ENCODE results near the gene SLX4. TPM values are rescaled to one million over a fixed set of nuclear protein-coding genes. Genes with fewer than 3 reads are reported as not detected.

Gene SLX4
- polyA plus RNA-seq, 1 of the 3 experiments (the other 2 are of a cell fraction): 2.1 TPM

DNA sequence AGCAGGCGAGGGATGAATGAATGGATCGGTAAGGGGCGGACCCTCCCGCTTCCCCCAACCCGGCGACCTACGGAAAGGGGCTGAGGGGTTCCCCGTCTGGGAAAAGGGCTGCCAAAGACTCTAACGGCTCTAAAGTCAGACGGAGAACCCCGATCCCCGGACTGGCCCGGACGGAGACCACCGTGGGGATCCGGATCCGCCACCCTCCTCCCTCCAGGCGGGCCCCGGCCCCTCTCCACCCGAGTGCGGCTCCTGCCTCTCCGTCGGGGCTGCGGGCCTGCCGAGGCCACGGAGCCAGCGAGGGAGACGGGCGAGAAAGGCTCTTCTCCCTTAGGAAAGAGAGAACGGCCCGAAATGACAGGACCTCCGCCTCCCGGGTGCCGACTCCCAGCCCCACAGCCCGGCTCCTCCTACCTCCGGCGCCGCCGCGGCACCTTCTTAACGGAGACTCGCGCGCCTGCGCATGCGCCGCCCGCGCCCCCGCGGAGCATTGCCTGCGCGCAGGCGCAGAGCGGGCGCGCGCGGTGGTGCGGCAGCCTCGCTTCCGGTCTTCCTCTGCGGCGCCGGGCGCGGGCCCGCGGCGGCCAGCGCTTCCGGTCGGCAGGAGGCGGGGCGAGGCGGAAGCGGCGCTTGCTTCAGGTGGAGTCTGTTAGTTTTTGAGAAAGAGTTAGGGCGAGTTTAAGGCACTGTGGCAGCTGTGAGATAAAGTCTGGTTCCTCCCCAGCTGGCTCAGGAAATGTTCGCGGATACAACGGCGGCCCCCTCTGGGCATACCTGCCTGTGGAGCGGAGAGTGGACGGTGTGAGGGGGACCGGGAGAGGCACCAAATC is at the start of gene SLX4 (continued):
- TF ChIP-seq SMC3 (IDR thresholded peaks at IDR 0.05; ENCODE audit: low read depth, low read length): no peak
- no peak for TF ChIP-seq EZH2phosphoT487 (IDR thresholded peaks at IDR 0.05; ENCODE audit: borderline replicate concordance, low read depth)
- TF ChIP-seq, protein P1, sequence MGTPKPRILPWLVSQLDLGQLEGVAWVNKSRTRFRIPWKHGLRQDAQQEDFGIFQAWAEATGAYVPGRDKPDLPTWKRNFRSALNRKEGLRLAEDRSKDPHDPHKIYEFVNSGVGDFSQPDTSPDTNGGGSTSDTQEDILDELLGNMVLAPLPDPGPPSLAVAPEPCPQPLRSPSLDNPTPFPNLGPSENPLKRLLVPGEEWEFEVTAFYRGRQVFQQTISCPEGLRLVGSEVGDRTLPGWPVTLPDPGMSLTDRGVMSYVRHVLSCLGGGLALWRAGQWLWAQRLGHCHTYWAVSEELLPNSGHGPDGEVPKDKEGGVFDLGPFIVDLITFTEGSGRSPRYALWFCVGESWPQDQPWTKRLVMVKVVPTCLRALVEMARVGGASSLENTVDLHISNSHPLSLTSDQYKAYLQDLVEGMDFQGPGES (IDR thresholded peaks at IDR 0.05; ENCODE audit: low read depth, low read length): no peak
- no peak for TF ChIP-seq TCF12 (IDR thresholded peaks at IDR 0.05)
- no peak for TF ChIP-seq MEF2A (IDR thresholded peaks at IDR 0.05; ENCODE audit: borderline replicate concordance, low read depth)
- peak; percentile 63 for TF ChIP-seq MXI1 (IDR thresholded peaks at IDR 0.05; ENCODE audit: low read depth, low read length)
- TF ChIP-seq CHD2 (IDR thresholded peaks at IDR 0.05; ENCODE audit: low read length, partially characterized antibody): no peak
- TF ChIP-seq GATA2 (CRISPR knock-in tag; IDR thresholded peaks at IDR 0.05): no peak
- TF ChIP-seq, protein P2, sequence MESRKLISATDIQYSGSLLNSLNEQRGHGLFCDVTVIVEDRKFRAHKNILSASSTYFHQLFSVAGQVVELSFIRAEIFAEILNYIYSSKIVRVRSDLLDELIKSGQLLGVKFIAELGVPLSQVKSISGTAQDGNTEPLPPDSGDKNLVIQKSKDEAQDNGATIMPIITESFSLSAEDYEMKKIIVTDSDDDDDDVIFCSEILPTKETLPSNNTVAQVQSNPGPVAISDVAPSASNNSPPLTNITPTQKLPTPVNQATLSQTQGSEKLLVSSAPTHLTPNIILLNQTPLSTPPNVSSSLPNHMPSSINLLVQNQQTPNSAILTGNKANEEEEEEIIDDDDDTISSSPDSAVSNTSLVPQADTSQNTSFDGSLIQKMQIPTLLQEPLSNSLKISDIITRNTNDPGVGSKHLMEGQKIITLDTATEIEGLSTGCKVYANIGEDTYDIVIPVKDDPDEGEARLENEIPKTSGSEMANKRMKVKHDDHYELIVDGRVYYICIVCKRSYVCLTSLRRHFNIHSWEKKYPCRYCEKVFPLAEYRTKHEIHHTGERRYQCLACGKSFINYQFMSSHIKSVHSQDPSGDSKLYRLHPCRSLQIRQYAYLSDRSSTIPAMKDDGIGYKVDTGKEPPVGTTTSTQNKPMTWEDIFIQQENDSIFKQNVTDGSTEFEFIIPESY (IDR thresholded peaks at IDR 0.05; ENCODE audit: borderline replicate concordance, low read depth): no peak
- TF ChIP-seq JUND (IDR thresholded peaks at IDR 0.05): no peak
- TF ChIP-seq RFX5 (IDR thresholded peaks at IDR 0.05; ENCODE audit: low read length): no peak
- no peak for TF ChIP-seq TEAD4 (IDR thresholded peaks at IDR 0.05; ENCODE audit: borderline replicate concordance, insufficient read depth)
- TF ChIP-seq YY1 (IDR thresholded peaks at IDR 0.05; ENCODE audit: low read depth): peak; percentile 25; the same call in 1 of the 2 replicates
- TF ChIP-seq RCOR1 (IDR thresholded peaks at IDR 0.05; ENCODE audit: low read length): peak; percentile 54; the same call in 1 of the 2 replicates
- no peak for TF ChIP-seq NFIC (IDR thresholded peaks at IDR 0.05; ENCODE audit: borderline replicate concordance)

DNA sequence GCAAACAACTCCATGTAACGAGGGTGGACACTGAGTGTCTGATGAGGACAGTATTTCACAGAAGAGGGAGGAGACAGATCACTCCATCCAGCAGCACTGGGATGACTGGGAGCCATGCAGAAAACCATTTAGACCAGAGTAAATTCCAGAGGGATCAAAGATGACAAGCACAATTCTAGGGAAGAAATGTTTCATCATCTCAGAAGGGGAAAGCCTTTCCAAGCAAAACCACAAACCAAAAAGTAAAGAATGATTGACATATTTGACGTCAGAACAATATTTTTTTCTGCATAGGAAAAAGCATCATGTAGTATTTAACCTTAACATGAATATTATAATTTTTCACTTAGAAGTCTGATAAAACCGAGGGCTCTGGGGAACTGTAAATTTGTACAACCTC is 47.8 kb upstream of the SLX4 start:
- H3K4me1 ChIP-seq (ENCODE audit: control insufficient read depth in 1 of 2, insufficient read depth in 2 of 2, low read depth in 1 of 2, low read length in 1 of 2): peaks cover 0 to 4% of the 10 kb centered on the region in 2 experiments; a peak in 1 of 4 replicates
- H3K9me2 ChIP-seq: no peaks in the 10 kb centered on the region
- POLR2A ChIA-PET: no interaction called here
- H3K4me2 ChIP-seq: no peak overlapping the region
- no peak overlapping the region for H3K4me3 ChIP-seq (ENCODE audit: low read depth in 2 of 2, low read length in 1 of 2)
- H3K9ac ChIP-seq: no peak overlapping the region
- CTCF ChIA-PET: interaction anchor here (0.6 to 1.4 kb wide), 3 partner anchors 31 to 595 kb away, joined by 3 to 4 read pairs (median 3); no protein-coding TSS in a partner anchor
- H3F3A ChIP-seq (replicated peaks; ENCODE audit: insufficient read depth): peaks cover 7% of the 10 kb centered on the region
- no peak for TF ChIP-seq MXI1 (IDR thresholded peaks at IDR 0.05; ENCODE audit: low read depth, low read length)
- TF ChIP-seq, protein P3, sequence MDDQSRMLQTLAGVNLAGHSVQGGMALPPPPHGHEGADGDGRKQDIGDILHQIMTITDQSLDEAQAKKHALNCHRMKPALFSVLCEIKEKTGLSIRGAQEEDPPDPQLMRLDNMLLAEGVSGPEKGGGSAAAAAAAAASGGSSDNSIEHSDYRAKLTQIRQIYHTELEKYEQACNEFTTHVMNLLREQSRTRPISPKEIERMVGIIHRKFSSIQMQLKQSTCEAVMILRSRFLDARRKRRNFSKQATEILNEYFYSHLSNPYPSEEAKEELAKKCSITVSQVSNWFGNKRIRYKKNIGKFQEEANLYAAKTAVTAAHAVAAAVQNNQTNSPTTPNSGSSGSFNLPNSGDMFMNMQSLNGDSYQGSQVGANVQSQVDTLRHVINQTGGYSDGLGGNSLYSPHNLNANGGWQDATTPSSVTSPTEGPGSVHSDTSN (IDR thresholded peaks at IDR 0.05): no peak
- TF ChIP-seq, protein P4, sequence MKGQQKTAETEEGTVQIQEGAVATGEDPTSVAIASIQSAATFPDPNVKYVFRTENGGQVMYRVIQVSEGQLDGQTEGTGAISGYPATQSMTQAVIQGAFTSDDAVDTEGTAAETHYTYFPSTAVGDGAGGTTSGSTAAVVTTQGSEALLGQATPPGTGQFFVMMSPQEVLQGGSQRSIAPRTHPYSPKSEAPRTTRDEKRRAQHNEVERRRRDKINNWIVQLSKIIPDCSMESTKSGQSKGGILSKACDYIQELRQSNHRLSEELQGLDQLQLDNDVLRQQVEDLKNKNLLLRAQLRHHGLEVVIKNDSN (IDR thresholded peaks at IDR 0.05; ENCODE audit: borderline replicate concordance, low read depth): no peak
- no peak for TF ChIP-seq FOXJ3 (CRISPR knock-in tag; IDR thresholded peaks at IDR 0.05)
- no peak overlapping the region for H3K27ac ChIP-seq (ENCODE audit: low read depth in 2 of 2, low read length in 1 of 2)
- no peaks in the 10 kb centered on the region for H3K27me3 ChIP-seq (ENCODE audit: insufficient read depth)
- no peaks in the 10 kb centered on the region for H3K79me2 ChIP-seq (ENCODE audit: insufficient read depth)
- H4K20me1 ChIP-seq (ENCODE audit: insufficient read depth): no peaks in the 10 kb centered on the region
- WGBS (ENCODE audit: low lambda C conversion rate): 81% methylated on average over 3 of the region's 3 CpGs
- no peaks in the 10 kb centered on the region for H3K9me3 ChIP-seq
- DNase-seq: no peak
- H3K36me3 ChIP-seq (replicated peaks in 1 of 2; ENCODE audit: control insufficient read depth in 1 of 2, insufficient read depth in 2 of 2, low read length in 1 of 2): peaks cover 12 to 82% of the 10 kb centered on the region in 2 experiments
- no peak overlapping the region for H2AFZ ChIP-seq (ENCODE audit: low read depth)

Data from SK-N-SH (cell line).